ENCODE data around the gene TRABD.

DNA sequence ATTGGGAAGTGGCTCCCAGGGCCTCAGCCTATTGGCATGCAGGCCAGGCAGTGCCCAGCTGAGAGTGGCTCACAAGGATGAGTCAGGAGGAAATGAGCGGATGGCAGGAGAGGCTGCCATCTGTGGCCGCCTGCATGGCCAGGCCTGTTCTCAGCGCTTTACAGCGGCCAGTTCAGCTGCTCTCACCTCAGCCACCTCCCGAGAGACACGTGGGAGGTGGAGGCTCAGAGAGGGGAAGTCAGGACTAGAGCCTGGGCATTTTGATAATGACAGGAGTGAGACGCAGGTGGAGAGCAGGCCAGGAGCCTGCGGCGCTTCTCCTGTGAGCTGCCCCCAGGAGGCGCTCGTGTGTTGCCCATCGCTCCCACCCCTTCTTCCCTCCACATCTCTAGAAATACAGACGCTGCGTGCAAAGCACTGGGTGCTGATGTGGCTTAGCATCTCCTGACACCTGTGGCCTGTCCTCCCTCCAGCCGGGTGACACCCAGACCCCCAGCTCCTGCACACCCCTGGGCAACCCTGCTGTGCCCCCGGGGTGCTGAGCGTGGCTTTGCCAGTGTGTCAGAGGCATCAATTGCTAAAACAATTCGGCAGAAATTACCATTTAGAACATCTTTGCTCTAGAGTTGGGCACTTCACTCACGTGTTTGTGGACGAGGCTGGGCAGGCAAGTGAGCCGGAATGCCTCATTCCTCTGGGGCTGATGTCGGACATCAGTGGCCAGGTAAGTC, 36.6 kb upstream of the TRABD start:
- TF ChIP-seq, protein P1, sequence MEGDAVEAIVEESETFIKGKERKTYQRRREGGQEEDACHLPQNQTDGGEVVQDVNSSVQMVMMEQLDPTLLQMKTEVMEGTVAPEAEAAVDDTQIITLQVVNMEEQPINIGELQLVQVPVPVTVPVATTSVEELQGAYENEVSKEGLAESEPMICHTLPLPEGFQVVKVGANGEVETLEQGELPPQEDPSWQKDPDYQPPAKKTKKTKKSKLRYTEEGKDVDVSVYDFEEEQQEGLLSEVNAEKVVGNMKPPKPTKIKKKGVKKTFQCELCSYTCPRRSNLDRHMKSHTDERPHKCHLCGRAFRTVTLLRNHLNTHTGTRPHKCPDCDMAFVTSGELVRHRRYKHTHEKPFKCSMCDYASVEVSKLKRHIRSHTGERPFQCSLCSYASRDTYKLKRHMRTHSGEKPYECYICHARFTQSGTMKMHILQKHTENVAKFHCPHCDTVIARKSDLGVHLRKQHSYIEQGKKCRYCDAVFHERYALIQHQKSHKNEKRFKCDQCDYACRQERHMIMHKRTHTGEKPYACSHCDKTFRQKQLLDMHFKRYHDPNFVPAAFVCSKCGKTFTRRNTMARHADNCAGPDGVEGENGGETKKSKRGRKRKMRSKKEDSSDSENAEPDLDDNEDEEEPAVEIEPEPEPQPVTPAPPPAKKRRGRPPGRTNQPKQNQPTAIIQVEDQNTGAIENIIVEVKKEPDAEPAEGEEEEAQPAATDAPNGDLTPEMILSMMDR (IDR thresholded peaks at IDR 0.05; ENCODE audit: low read length) = peak; percentile 83
- no peak for TF ChIP-seq EZH2 (optimal IDR thresholded peaks at IDR 0.05; ENCODE audit: low read depth, low read length)
